HG03064 (cell line): ENCODE data around the gene TLX2.

Experiments
- ATAC-seq: cut with Tn5 transposase; IDR thresholded peaks from one replicate; pipeline ENCODE4 v1.9.1; 2021; ENCODE audit warnings: low read depth; ENCODE audit not compliant: unreplicated experiment

The TLX2 gene

DNA sequence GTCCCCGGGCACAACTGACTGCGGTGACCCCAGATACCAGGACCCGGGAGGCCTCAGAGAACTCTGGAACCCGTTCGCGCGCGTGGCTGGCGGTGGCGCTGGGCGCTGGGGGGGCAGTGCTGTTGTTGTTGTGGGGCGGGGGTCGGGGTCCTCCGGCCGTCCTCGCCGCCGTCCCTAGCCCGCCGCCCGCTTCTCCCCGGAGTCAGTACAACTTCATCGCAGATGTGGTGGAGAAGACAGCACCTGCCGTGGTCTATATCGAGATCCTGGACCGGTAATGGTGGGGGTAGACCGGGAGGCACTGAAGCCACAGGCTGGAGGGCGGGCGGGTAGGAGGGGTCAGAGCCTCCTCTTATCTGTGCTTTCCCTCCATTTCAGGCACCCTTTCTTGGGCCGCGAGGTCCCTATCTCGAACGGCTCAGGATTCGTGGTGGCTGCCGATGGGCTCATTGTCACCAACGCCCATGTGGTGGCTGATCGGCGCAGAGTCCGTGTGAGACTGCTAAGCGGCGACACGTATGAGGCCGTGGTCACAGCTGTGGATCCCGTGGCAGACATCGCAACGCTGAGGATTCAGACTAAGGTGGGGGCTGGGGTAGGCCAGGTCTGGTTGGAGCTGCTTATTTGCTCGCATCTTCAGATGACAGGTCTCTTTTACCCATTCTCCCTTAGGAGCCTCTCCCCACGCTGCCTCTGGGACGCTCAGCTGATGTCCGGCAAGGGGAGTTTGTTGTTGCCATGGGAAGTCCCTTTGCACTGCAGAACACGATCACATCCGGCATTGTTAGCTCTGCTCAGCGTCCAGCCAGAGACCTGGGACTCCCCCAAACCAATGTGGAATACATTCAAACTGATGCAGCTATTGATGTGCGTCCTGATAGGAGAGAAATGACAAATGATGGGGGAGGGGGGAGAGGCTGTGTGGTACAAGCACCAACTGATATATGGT lies 16.3 kb downstream of the TLX2 start:
- ATAC-seq = no peak

GRCh38 chr2:74531666-74532065 lies 17.4 kb downstream of the TLX2 start:
- no peak for ATAC-seq

DNA sequence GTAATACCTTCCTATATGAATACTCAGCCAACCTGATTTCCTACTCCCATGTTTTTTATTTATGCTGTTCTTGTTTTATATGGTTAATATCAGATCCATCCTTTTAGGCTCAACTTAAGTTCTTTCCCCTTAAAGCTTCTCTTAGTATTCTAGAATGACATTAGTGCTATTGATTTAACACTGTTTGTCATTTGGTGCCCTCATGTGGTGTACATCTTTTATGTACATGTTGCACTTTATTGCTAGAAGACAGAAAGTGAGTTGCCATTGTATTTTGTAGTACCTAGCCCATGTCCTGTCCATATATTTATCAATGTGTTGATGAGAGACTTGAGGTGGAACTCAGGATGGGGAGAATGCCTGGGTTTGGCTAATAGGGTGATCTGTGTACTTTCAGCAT lies 18.0 kb downstream of the TLX2 start:
- ATAC-seq = no peak

GRCh38 chr2:74533464-74533863 lies 19.2 kb downstream of the TLX2 start:
- ATAC-seq = no peak

DNA sequence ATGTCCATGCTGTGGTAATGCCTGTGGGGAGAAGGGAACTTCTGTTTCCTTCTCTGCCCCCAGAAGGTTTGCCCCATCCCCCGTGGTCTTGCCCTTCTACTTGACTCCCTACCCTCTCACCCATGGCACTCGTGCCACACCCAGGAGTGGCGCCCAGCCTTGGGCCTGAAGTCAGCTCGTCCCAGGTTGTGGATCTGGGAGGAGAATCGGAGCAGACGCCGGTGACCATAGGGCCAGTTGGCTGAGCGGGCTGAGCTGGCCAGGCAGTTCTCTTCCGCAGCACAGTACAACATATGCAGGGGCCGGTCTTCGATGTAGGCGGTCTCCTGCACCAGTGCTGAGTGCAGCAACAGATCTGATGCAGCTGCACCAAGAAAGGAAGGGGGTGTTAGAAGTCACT lies 20.2 kb downstream of the TLX2 start:
- no peak for ATAC-seq

- no peak for ATAC-seq
These were observed 21.3 kb downstream of the TLX2 start for GRCh38 chr2:74535440-74535965.

- ATAC-seq = no peak
These were observed 22.1 kb downstream of the TLX2 start for GRCh38 chr2:74536166-74536950.

DNA sequence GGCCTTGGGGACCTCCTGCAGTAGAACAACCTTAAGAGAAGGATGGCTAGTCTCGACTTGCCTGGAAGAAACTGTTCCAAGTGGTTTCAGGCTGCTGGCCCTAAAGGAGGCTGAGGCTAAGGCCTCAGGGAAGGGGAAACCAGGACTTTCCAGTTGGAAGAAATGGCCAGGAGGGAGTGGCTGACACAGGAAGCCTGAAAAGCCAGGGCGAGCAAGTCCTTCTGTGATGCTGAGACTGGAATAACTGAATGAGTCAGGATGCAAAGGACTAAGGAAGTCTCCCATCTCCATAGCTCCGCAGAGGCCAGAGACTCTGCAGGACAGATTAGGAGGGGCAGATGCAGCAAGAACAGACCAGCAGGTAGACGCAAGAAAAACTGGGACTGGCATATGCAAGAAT lies 22.9 kb downstream of the TLX2 start:
- ATAC-seq = no peak

GRCh38 chr2:74538881-74539339 lies 24.7 kb downstream of the TLX2 start:
- ATAC-seq = no peak

GRCh38 chr2:74540291-74540690 lies 26.0 kb downstream of the TLX2 start:
- ATAC-seq = no peak

- no peak for ATAC-seq
These were observed 28.7 kb downstream of the TLX2 start for GRCh38 chr2:74542978-74543377.

DNA sequence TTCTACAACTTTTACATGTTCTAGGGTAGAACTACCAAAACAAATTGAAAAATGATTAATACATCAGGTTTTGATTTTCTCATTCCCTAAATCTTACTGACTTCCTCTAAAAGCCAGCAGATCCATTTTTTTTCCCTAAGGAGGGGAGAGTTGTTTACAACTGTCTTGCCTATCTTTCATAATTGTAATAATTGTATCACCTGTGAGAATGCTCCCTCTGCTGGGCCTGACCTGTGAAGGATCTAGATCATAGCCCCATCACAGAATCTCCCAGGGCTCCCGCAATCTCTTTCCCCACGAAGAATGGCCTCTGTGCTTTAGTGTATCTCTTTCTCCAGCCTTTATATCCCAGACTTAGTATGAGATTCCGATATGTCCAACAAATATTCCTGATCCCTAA lies 30.4 kb downstream of the TLX2 start:
- no peak for ATAC-seq

DNA sequence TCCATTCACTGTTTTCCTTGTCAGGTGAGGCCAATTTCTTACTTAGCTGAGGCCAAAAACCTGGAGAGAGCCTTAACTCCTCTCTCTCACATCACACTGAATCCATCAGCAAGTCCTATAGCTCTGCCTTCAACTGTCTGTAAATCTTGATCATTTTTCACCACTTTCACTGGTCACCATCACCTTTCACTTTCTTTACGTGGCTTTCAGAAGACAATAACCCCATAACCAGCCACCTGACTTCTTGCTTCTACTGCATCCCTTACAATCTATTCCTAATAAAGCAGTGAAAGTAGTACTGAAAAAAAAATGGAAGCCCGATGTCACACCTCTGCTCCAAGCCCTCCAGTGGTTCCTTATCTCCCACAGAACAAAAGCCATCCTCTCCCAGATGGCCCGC lies 31.8 kb downstream of the TLX2 start:
- no peak for ATAC-seq

- no peak for ATAC-seq
These were observed 34.1 kb downstream of the TLX2 start for GRCh38 chr2:74548285-74548899.

- ATAC-seq = no peak
These were observed 34.9 kb downstream of the TLX2 start for GRCh38 chr2:74548900-74549826.

GRCh38 chr2:74550231-74550630 lies 36.0 kb downstream of the TLX2 start:
- no peak for ATAC-seq

GRCh38 chr2:74551530-74551929 lies 37.3 kb downstream of the TLX2 start:
- no peak for ATAC-seq

DNA sequence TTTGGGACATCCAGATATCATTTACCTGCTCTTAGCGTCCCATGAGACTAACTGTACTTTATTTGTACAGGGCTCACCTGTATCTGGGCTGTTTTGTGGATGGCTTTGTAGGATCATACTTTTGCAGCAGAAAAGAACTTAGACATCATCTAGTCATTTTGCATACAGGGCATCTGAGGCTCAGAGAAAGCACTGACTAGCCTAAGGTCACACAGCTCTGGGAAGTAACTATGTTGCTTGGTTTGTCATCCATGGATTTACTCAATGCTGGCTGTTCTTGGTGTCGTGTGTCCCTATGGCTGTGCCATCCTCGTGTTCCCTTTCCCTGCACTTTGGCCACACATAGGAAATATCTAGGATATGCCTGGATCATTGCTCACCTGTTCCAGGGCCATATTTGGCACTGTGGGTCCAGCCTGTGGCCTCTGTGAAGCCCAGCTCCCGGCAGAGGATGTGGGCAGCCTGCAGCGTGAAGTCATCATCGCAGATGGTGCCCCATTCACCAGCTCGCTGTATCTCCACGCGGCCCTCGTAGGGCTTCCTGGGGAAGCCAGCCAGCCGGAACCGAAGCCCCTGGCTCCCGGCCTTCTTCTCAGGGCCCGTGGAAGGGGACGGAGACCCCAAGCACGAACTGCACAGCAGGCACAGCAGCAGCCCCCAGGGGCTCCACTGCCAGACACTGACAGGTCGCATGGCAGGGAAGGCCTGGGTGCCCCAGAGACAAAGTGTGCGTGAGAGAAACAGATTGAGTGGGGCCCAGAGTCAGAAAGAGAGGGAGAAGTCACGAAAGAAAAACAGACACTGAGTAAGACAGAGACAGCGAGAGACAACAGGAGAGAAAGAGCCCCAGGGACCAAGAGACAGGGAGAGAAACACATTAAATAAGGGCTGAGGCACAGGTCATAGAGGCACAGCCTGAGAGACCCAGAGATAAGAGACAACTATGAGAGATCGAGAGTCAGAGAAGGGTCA lies 38.0 kb downstream of the TLX2 start:
- no peak for ATAC-seq
